HepG2 (cell line): ENCODE results near the gene SPATA25. TPM values are rescaled to one million over a fixed set of nuclear protein-coding genes. Genes with fewer than 3 reads are reported as not detected.

ENCODE experiments used
- CHCHD3 ChIP-seq: sonication (generic); formaldehyde crosslinking; IDR thresholded peaks from 2 replicates; pipeline ENCODE4 v1.8.0; 2022; ENCODE audit warnings: mild to moderate bottlenecking, missing genetic modification reagents, moderate library complexity
- FLYWCH1 ChIP-seq: sonication (generic); formaldehyde crosslinking; IDR thresholded peaks from 2 replicates; pipeline ENCODE4 v1.8.1; 2023; ENCODE audit warnings: mild to moderate bottlenecking, missing genetic modification reagents
- FUBP1 ChIP-seq: sonication (generic); formaldehyde crosslinking; IDR thresholded peaks from 2 replicates; pipeline ENCODE4 v1.5.1; 2020; ENCODE audit warnings: missing genetic modification reagents, mild to moderate bottlenecking, borderline replicate concordance
- GATA4 ChIP-seq: sonication (generic); IDR thresholded peaks from 2 replicates; pipeline ENCODE4 v1.6.1; 2016; ENCODE audit warnings: antibody characterized with exemption, low read depth, borderline replicate concordance
- GATAD2A ChIP-seq: IDR thresholded peaks from 2 replicates; pipeline ENCODE4 v1.6.1; 2016
- JDP2 ChIP-seq: sonication (generic); formaldehyde crosslinking; IDR thresholded peaks from 2 replicates; pipeline ENCODE4 v1.8.1; 2022; ENCODE audit warnings: missing genetic modification reagents, borderline replicate concordance
- KAT8 ChIP-seq: IDR thresholded peaks from 2 replicates; pipeline ENCODE4 v1.6.1; 2016; ENCODE audit warnings: missing genetic modification reagents, missing compliant biosample characterization
- KMT2A ChIP-seq: sonication (generic); formaldehyde crosslinking; IDR thresholded peaks from 2 replicates; pipeline ENCODE4 v1.4.0; 2020; ENCODE audit warnings: missing genetic modification reagents
- PCBP1 ChIP-seq: fragments of 200-400 bp; formaldehyde crosslinking; IDR thresholded peaks from 2 replicates; pipeline ENCODE4 v1.6.1; 2017; ENCODE audit warnings: mild to moderate bottlenecking, low read depth, low read length, borderline replicate concordance
- SKI ChIP-seq: fragments of 450-650 bp; IDR thresholded peaks from one replicate; pipeline ENCODE4 v1.6.1; 2018; ENCODE audit warnings: mild to moderate bottlenecking; ENCODE audit not compliant: partially characterized antibody
- SMAD3 ChIP-seq: sonication (generic); formaldehyde crosslinking; IDR thresholded peaks from 2 replicates; pipeline ENCODE4 v1.4.0; 2020; ENCODE audit warnings: missing genetic modification reagents
- SP1 ChIP-seq, 2 experiments: fragments of 450-650 bp in 1 of 2; sonication (generic) in 1 of 2; formaldehyde crosslinking in 1 of 2; IDR thresholded peaks; 2 replicates each; pipeline versions ENCODE4 v1.4.0 to v1.6.1; 2016 to 2020; ENCODE audit warnings: missing genetic modification reagents in 1 of 2
- SP140L ChIP-seq: sonication (generic); formaldehyde crosslinking; IDR thresholded peaks from 2 replicates; pipeline ENCODE4 v1.4.0; 2020; ENCODE audit warnings: missing genetic modification reagents, borderline replicate concordance
- SRSF1 ChIP-seq: fragments of 200-400 bp; formaldehyde crosslinking; optimal IDR thresholded peaks from 2 replicates; pipeline ENCODE3; 2017; ENCODE audit warnings: mild to moderate bottlenecking, low read depth, low read length, moderate library complexity
- SRY ChIP-seq: sonication (generic); formaldehyde crosslinking; IDR thresholded peaks from 2 replicates; pipeline ENCODE4 v1.8.0; 2022; ENCODE audit warnings: mild to moderate bottlenecking, missing genetic modification reagents
- ZFP1 ChIP-seq: IDR thresholded peaks from 2 replicates; pipeline ENCODE4 v1.6.1; 2016
- ZNF205 ChIP-seq: IDR thresholded peaks from 2 replicates; pipeline ENCODE4 v1.6.1; 2018; ENCODE audit warnings: missing biosample characterization, missing genetic modification reagents
- ZNF230 ChIP-seq: sonication (generic); formaldehyde crosslinking; IDR thresholded peaks from 2 replicates; pipeline ENCODE4 v1.4.0; 2020; ENCODE audit warnings: mild to moderate bottlenecking, missing genetic modification reagents
- ZNF552 ChIP-seq: sonication (generic); formaldehyde crosslinking; IDR thresholded peaks from 2 replicates; pipeline ENCODE4 v1.9.0; 2022; ENCODE audit warnings: missing genetic modification reagents, mild to moderate bottlenecking, borderline replicate concordance
- ZNF597 ChIP-seq: sonication (generic); formaldehyde crosslinking; IDR thresholded peaks from 2 replicates; pipeline ENCODE4 v1.5.0; 2020; ENCODE audit warnings: missing genetic modification reagents
- ZNF670 ChIP-seq: sonication (generic); formaldehyde crosslinking; IDR thresholded peaks from 2 replicates; pipeline ENCODE4 v1.8.0; 2022; ENCODE audit warnings: mild to moderate bottlenecking, missing genetic modification reagents, borderline replicate concordance
- ZSCAN21 ChIP-seq: sonication (generic); formaldehyde crosslinking; IDR thresholded peaks from 2 replicates; pipeline ENCODE4 v1.8.0; 2022; ENCODE audit warnings: mild to moderate bottlenecking, missing genetic modification reagents, moderate library complexity, borderline replicate concordance
- polyA plus RNA-seq, 8 experiments: library from polyadenylated mRNA; depleted of rRNA in 3 of 8; stranded (reverse) in 7 of 8; unstranded in 1 of 8; fragments of >200 nt; fragmentation: Illumina TruSeq in 4 of 8; extraction: Trizol in 4 of 8; gene quantifications; 2 replicates each; pipeline versions ENCODE4 v1.2.1 to v1.2.3, GENCODE V29; 2011 to 2016; ENCODE audit warnings: low read depth in 4 of 8, missing spikeins in 1 of 8, mixed read lengths in 1 of 8; ENCODE audit not compliant: insufficient read depth in 1 of 8
- total RNA-seq, 5 experiments: library from RNA; depleted of rRNA; stranded (reverse); fragments of >200 nt; fragmentation: Illumina TruSeq; extraction: Trizol; gene quantifications; 2 replicates each; pipeline ENCODE4 v1.2.3, GENCODE V29; 2016; ENCODE audit warnings: low read depth in 1 of 5
- TF ChIP-seq, protein P1 (sequence below): sonication (generic); formaldehyde crosslinking; IDR thresholded peaks from 2 replicates; pipeline ENCODE4 v1.5.1; 2020; ENCODE audit warnings: missing genetic modification reagents, mild to moderate bottlenecking, borderline replicate concordance

SPATA25 gene
- total and polyA plus RNA-seq, 2 of the 13 experiments (the other 11 are each of a cell fraction or from before 2014, with no cell fraction given), result 4.8 to 7.6 TPM

DNA sequence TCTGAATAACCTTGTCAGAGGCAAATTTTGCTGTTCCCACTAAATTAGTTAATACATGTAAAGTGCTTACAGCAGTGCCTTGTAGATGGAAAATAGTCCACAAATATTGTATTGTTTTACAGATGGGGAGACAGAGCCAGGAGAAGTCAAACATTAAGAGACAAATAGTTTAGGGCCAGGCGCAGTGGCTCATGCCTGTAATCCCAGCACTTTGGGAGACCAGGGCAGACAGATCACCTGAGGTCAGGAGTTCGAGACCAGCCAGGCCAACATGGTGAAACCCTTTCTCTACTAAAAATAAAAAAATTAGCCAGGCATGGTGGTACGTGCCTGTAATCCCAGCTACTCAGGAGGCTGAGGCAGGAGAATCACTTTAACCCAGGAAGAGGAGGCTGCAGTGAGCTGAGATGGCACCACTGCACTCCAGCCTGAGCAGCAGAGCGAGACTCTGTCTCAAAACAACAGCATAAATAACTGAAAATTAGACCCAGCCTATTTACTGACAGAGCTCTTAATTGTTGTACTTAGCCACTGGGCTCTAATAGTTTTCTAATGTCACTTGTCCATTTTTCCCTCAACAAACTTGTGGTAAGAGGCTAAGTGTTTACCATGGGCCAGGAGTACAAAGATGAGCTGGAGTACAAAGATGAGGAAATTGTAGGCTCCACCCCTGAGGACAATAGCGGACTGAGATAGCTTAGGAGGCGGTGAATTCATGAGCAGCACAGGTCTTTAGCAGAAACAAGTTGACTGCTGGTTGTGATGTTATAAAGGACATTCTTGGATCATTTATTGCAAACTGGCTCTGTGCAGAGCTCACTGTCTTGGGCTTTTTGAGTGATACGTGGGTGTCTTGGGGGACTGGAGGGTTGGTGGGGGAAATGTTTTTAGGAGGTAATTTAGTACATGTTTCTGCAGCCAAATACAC is 23.6 kb downstream of the SPATA25 start (continued):
- TF ChIP-seq FLYWCH1 (CRISPR knock-in tag) (no peak), ZNF670 (CRISPR knock-in tag) (no peak), ZNF597 (CRISPR knock-in tag) (no peak), ZFP1 (CRISPR knock-in tag) (no peak), CHCHD3 (CRISPR knock-in tag) (no peak), SRSF1 (no peak), KMT2A (CRISPR knock-in tag) (peak; percentile 74), GATAD2A (peak; percentile 79), ZNF230 (CRISPR knock-in tag) (no peak), SKI (no peak), ZSCAN21 (peak; percentile 56; the same call in 1 of the 2 replicates), SRY (CRISPR knock-in tag) (no peak), JDP2 (CRISPR knock-in tag) (no peak), SP140L (no peak), SP1 (IDR thresholded peaks at IDR 0.05) (no peak), SP1 (CRISPR knock-in tag; IDR thresholded peaks at IDR 0.05) (peak; percentile 39; the same call in 1 of the 2 replicates), KAT8 (peak; percentile 83), ZNF205 (peak; percentile 43; the same call in 1 of the 2 replicates), SMAD3 (CRISPR knock-in tag) (peak; percentile 57; the same call in 1 of the 2 replicates), ZNF552 (CRISPR knock-in tag) (0 out of 2 replicates have a peak, but pooled peaks have one; percentile 31), GATA4 (no peak; the same call in 1 of the 2 replicates), FUBP1 (CRISPR knock-in tag) (no peak), PCBP1 (no peak)
- TF ChIP-seq, protein P1, sequence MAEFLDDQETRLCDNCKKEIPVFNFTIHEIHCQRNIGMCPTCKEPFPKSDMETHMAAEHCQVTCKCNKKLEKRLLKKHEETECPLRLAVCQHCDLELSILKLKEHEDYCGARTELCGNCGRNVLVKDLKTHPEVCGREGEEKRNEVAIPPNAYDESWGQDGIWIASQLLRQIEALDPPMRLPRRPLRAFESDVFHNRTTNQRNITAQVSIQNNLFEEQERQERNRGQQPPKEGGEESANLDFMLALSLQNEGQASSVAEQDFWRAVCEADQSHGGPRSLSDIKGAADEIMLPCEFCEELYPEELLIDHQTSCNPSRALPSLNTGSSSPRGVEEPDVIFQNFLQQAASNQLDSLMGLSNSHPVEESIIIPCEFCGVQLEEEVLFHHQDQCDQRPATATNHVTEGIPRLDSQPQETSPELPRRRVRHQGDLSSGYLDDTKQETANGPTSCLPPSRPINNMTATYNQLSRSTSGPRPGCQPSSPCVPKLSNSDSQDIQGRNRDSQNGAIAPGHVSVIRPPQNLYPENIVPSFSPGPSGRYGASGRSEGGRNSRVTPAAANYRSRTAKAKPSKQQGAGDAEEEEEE (CRISPR knock-in tag), result 0 out of 2 replicates have a peak, but pooled peaks have one; percentile 63
